PC-3 (cell line): Measurements from ENCODE around the gene HOXD3. TPM values are rescaled to one million over a fixed set of nuclear protein-coding genes. Genes with fewer than 3 reads are reported as not detected.
A peak's percentile ranks its signal among the peaks of the same experiment; 100 is the strongest.

Experiments
- ATAC-seq: fragments of 200-7000 bp; cut with Tn5 transposase; 2 replicates; pipeline ENCODE4 v1.9.1; 2020; ENCODE audit warnings: mild to moderate bottlenecking, moderate library complexity
- BruUV-seq: library from RNA; stranded (reverse); fragments of 400-500 nt; replicated peaks from 2 replicates; lab custom pipeline; 2021; lab: Mats Ljungman, UMichigan
- CTCF ChIA-PET: fragments of 300-600 bp; sonication (Branson Sonifier 250); formaldehyde crosslinking; loops from one replicate; lab custom pipeline; 2022; ENCODE audit warnings: antibody characterized with exemption; lab: Charles Lee
- POLR2A ChIA-PET: fragments of 300-600 bp; sonication (Branson Sonifier 250); formaldehyde crosslinking; loops from one replicate; lab custom pipeline; 2022; ENCODE audit warnings: antibody characterized with exemption; ENCODE audit not compliant: unreplicated experiment; lab: Charles Lee
- DNase-seq: peaks from one replicate; pipeline ENCODE4 v3.0.0-alpha.2; 2015
- H2AFZ ChIP-seq: fragments of 300-600 bp; sonication (generic); 2 replicates; pipeline ENCODE4 v1.6.0; 2016; ENCODE audit warnings: antibody characterized with exemption, low read length
- H3F3A ChIP-seq: fragments of 300-600 bp; sonication (generic); one replicate; pipeline ENCODE4 v1.6.0; 2017; ENCODE audit warnings: antibody characterized with exemption, low read length, control low read depth, mild to moderate bottlenecking; ENCODE audit not compliant: unreplicated experiment
- H3K27ac ChIP-seq: fragments of 300-600 bp; sonication (generic); 2 replicates; pipeline ENCODE4 v1.5.1; 2016; ENCODE audit warnings: mild to moderate bottlenecking, low read length
- H3K27me3 ChIP-seq: fragments of 300-600 bp; sonication (generic); 2 replicates; pipeline ENCODE4 v1.6.1; 2016; ENCODE audit warnings: low read length, mixed read lengths
- H3K36me3 ChIP-seq: fragments of 300-600 bp; sonication (generic); 2 replicates; pipeline ENCODE4 v1.6.1; 2016; ENCODE audit warnings: low read depth, mixed run types, low read length, mixed read lengths
- H3K4me1 ChIP-seq: fragments of 300-600 bp; sonication (generic); 2 replicates; pipeline ENCODE4 v1.5.1; 2016; ENCODE audit warnings: low read length; ENCODE audit not compliant: insufficient read depth
- H3K4me2 ChIP-seq: fragments of 300-600 bp; sonication (generic); 2 replicates; pipeline ENCODE4 v1.6.0; 2016; ENCODE audit warnings: low read length
- H3K4me3 ChIP-seq: fragments of 300-600 bp; sonication (generic); 2 replicates; pipeline ENCODE4 v1.5.1; 2016; ENCODE audit warnings: mild to moderate bottlenecking, low read length, mixed read lengths
- H3K79me2 ChIP-seq: fragments of 300-600 bp; sonication (generic); 2 replicates; pipeline ENCODE4 v1.6.1; 2017; ENCODE audit warnings: low read length, mixed read lengths
- H3K9ac ChIP-seq: fragments of 300-600 bp; sonication (generic); 2 replicates; pipeline ENCODE4 v1.6.0; 2016; ENCODE audit warnings: mild to moderate bottlenecking, low read length
- H3K9me2 ChIP-seq: fragments of 300-600 bp; sonication (generic); replicated peaks from 2 replicates; pipeline ENCODE4 v1.6.1; 2016; ENCODE audit warnings: mixed run types, low read length, mixed read lengths
- H3K9me3 ChIP-seq: fragments of 300-600 bp; sonication (generic); 2 replicates; pipeline ENCODE4 v1.6.1; 2016; ENCODE audit warnings: low read length, mixed read lengths
- H4K20me1 ChIP-seq: fragments of 300-600 bp; sonication (generic); 2 replicates; pipeline ENCODE4 v1.6.1; 2016; ENCODE audit warnings: low read length, mixed read lengths
- EZH2 ChIP-seq: fragments of 300-600 bp; sonication (generic); IDR thresholded peaks from one replicate; pipeline ENCODE4 v1.6.1; 2017; ENCODE audit warnings: antibody characterized with exemption, mild to moderate bottlenecking, low read length; ENCODE audit not compliant: unreplicated experiment
- EZH2phosphoT487 ChIP-seq: fragments of 300-600 bp; sonication (generic); IDR thresholded peaks from 2 replicates; pipeline ENCODE4 v1.6.1; 2018; ENCODE audit warnings: mild to moderate bottlenecking, antibody characterized with exemption, low read length, borderline replicate concordance
- intact Hi-C: fragments of 100-400 bp; cut with micrococcal nuclease; formaldehyde crosslinking; loops from 2 replicates; pipeline ENCODE4 v1.9.0; 2023
- total RNA-seq: library from RNA; depleted of rRNA; stranded (reverse); fragments of >200 nt; gene quantifications from 2 replicates; pipeline ENCODE4 v1.2.3, GENCODE V29; 2014
- TF ChIP-seq, protein P1 (sequence below): fragments of 300-600 bp; sonication (generic); conservative IDR thresholded peaks from 2 replicates; pipeline ENCODE4 v1.5.1; 2017; ENCODE audit warnings: antibody characterized with exemption, low read depth, mild to moderate bottlenecking, low read length

HOXD3 gene
- total RNA-seq, 1 experiment from 2014 or later: 4.4 TPM

DNA sequence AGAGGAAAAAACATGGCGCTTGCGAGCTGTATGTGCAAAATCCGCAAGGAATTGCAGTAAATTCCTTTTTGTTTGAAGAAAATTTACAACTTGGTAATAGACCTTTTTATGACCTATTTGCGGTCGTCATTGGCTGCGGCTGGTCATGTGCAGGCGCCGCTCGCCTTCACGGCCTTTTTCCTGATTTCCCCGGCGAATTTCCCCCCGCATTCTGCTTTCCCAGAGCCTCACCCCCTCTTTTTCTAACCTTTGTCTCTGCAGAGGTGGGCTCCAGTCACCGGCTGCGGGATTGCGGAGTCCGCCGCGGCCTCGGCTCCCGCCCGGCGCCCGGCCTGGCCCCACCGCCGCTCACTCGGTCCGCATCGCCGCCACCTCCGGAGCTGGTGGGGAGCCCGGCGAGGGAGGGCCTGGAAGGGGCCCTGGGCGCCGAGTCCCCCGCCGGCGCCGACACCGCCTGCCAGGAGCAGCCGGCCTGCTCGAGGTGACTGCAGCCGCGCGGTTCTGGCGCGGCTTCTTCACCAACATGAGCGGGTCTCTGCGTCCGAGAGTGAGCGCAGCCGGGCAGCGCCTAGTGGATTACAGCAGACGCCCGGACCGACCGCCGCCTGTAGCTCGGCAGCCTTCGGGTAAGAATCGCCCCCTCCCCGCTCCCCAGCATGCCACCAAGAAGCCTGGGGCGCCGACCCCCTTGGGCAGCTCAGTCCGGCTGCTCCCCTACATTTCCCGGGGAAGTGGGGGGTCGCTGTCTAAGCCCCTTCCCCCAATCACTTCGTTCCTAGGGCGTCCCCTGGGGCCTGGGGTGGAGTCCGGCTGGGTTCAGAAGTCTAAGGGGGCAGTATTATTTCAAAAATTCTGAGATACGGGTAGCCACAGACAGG lies 20.5 kb upstream of the HOXD3 start:
- Histone ChIP-seq H3K9ac (peak overlapping the region; percentile 73), H3K79me2 (peaks cover 21% of the 10 kb centered on the region), H3K4me3 (peak overlapping the region; percentile 91), H2AFZ (peak overlapping the region; percentile 90), H3K9me2 (no peaks in the 10 kb centered on the region), H3F3A (peaks cover 4% of the 10 kb centered on the region), H3K4me2 (peak overlapping the region; percentile 94), H3K9me3 (no peaks in the 10 kb centered on the region), H3K27ac (peak overlapping the region; percentile 15), H4K20me1 (no peaks in the 10 kb centered on the region), H3K27me3 (no peaks in the 10 kb centered on the region), H3K36me3 (no peaks in the 10 kb centered on the region), H3K4me1 (peaks cover 18% of the 10 kb centered on the region)
- no peak for TF ChIP-seq EZH2phosphoT487
- TF ChIP-seq EZH2: no peak
- TF ChIP-seq, protein P1, sequence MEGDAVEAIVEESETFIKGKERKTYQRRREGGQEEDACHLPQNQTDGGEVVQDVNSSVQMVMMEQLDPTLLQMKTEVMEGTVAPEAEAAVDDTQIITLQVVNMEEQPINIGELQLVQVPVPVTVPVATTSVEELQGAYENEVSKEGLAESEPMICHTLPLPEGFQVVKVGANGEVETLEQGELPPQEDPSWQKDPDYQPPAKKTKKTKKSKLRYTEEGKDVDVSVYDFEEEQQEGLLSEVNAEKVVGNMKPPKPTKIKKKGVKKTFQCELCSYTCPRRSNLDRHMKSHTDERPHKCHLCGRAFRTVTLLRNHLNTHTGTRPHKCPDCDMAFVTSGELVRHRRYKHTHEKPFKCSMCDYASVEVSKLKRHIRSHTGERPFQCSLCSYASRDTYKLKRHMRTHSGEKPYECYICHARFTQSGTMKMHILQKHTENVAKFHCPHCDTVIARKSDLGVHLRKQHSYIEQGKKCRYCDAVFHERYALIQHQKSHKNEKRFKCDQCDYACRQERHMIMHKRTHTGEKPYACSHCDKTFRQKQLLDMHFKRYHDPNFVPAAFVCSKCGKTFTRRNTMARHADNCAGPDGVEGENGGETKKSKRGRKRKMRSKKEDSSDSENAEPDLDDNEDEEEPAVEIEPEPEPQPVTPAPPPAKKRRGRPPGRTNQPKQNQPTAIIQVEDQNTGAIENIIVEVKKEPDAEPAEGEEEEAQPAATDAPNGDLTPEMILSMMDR: no peak; the same call in 1 of the 2 replicates
- intact Hi-C loops: loop anchor here (2.0 kb wide), 2 partner anchors 132 to 310 kb away; partner anchors contain the start of gene MTX2
- POLR2A ChIA-PET: interaction anchor here (0.5 to 0.6 kb wide), 3 partner anchors 399 to 650 kb away, joined by 3 to 4 read pairs (median 4); no protein-coding TSS in a partner anchor
- peak; percentile 56 for DNase-seq
- no TSS peak for BruUV-seq
- peak; percentile 54 for ATAC-seq
- CTCF ChIA-PET: interaction anchor here (0.6 to 1.1 kb wide), 4 partner anchors 418 to 1061 kb away, joined by 3 read pairs; no protein-coding TSS in a partner anchor

DNA sequence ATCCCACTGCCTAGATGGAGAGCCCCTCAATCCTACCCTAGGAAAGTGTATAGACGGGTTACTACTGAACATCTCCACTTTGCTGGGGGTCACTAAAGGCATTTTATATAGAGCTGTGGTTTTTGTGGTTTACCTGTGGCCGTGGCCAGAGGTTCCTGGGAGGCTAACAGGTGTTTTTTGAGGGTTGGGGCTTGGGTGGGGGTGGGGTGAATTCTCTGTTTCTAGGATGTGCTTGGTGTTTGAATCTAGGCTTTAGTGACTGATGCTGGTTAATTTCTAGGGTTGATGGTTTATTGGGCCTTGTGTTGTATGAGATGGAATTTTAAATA lies 19.9 kb upstream of the HOXD3 start:
- peak overlapping the region; percentile 91 for H3K4me3 ChIP-seq
- peak overlapping the region; percentile 94 for H3K4me2 ChIP-seq

More for the DNA sequence above, 19.9 kb upstream of the HOXD3 start:
- TF ChIP-seq EZH2 (no peak), EZH2phosphoT487 (no peak)
- TF ChIP-seq, protein P1: no peak
- H3K27me3 ChIP-seq: no peaks in the 10 kb centered on the region
- no peaks in the 10 kb centered on the region for H3K9me3 ChIP-seq
- ChIA-PET POLR2A (interaction anchor here (0.5 kb wide), 1 partner anchor 649 kb away, joined by 4 read pairs; no protein-coding TSS in a partner anchor), CTCF (interaction anchor here (1.1 kb wide), 1 partner anchor 515 kb away, joined by 3 read pairs; no protein-coding TSS in a partner anchor)
- peak overlapping the region; percentile 73 for H3K9ac ChIP-seq
- peak overlapping the region; percentile 90 for H2AFZ ChIP-seq
- no peaks in the 10 kb centered on the region for H3K36me3 ChIP-seq
- ATAC-seq (no peak), DNase-seq (no peak)
- no peaks in the 10 kb centered on the region for H4K20me1 ChIP-seq
- no peaks in the 10 kb centered on the region for H3K9me2 ChIP-seq
- peaks cover 17% of the 10 kb centered on the region for H3K4me1 ChIP-seq
- peaks cover 4% of the 10 kb centered on the region for H3F3A ChIP-seq
- intact Hi-C loops: loop anchor here (2.0 kb wide), 2 partner anchors 132 to 310 kb away; partner anchors contain the start of gene MTX2
- no TSS peak for BruUV-seq
- H3K79me2 ChIP-seq: peaks cover 21% of the 10 kb centered on the region
- H3K27ac ChIP-seq: no peak overlapping the region
